Heart left ventricle (tissue), 13 donors: ENCODE measurements around the gene SPTBN1.

Experiments
- CTCF ChIP-seq, 12 donors: fragments of 200-600 bp; sonication (generic) in 4 of 12; IDR thresholded peaks; one replicate each; pipeline versions ENCODE4 v1.5.0 to v1.8.0; 2018 to 2022; ENCODE audit warnings: antibody characterized with exemption in 12 of 12, mild to moderate bottlenecking in 5 of 12
- POLR2A ChIP-seq, 2 donors: fragments of 450-650 bp; IDR thresholded peaks; one replicate each; pipeline ENCODE4 v1.6.1; 2017; ENCODE audit warnings: antibody characterized with exemption in 2 of 2, mild to moderate bottlenecking in 2 of 2, moderate library complexity in 2 of 2
- donor health status: ischemic (EF 13 %, LVEDD 7.1; RV severe dilation, severe dysfunction).
- donor health status: DM: no; HTN: yes; CAD: no.
- donor health status: DM: no; HTN: no; CAD: no.
- donor health status: ischemic (EF 25% LVEDD 6.9; RV normal size, moderate dysfunction).
- donor health status: ischemic (EF 25% LVEDD 5.7; RV mildly dilated, moderate dysfunction).
- donor health status: ischemic (EF 35%, LVEDD 5.7; RV mildly dilated, moderate dysfunction).
- donor health status: nonischemic (EF 11% LVEDD 7.7; RV severe dilation, severe dysfunction).
- donor health status: DM: yes; HTN: yes; CAD: no.
- donor health status: PGD.
- donor health status: ischemic (EF 29% LVEDD 5.4; RV normal size, mild dysfunction).
- donor health status: nonischemic (EF 23%, LVEDD 6.1; RV moderate dilation, normal function).

- TF ChIP-seq CTCF (IDR thresholded peaks at IDR 0.05) (no peak), POLR2A (IDR thresholded peaks at IDR 0.05) (no peak)
These were observed 104.2 kb downstream of the SPTBN1 start for GRCh38 chr2:54560146-54560881.
